Measurements from ENCODE around the gene PAQR3.
"Not testable (repeated sequence)": the region's sequence is repeated elsewhere in the genome, so short reads cannot be mapped to it uniquely, and the experiment has no call there.

PAQR3 gene

DNA sequence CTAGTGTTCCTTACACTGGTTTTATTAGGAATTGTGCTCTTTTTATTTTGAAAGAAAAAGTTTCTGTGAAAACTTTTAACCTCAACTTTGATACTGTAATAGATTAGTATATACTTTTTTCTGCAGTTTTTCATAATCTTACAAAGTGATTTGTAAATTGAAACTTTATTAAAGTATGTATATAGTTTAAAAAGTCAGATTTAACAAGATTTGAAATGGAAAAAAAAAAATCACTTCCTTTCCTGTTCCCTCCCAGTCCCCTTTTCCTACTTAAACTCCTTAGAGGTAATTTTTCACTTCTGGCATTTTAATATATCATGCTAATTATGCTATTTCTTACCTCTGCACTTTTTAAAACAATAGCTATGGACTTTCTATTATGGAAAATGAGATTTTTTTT lies 49.3 kb downstream of the PAQR3 start:
- Histone ChIP-seq H3K4me3 (ENCODE audit: low read depth, low read length) (no peak overlapping the region), H3K27me3 (ENCODE audit: control insufficient read depth, insufficient read depth, low read length) (no peaks in the 10 kb centered on the region), H3K4me1 (ENCODE audit: control insufficient read depth, insufficient read depth, low read length) (no peaks in the 10 kb centered on the region), H3K9ac (ENCODE audit: low read length) (no peak overlapping the region), H3K36me3 (ENCODE audit: control insufficient read depth, insufficient read depth, low read length) (peaks cover 46% of the 10 kb centered on the region), H3K27ac (ENCODE audit: low read depth, low read length) (no peak overlapping the region), H3K9me3 (ENCODE audit: control insufficient read depth, insufficient read depth, low read depth, low read length) (no peaks in the 10 kb centered on the region)

GRCh38 chr4:78885598-78885997 lies 53.6 kb downstream of the PAQR3 start:
- H3K36me3 ChIP-seq (ENCODE audit: control insufficient read depth, insufficient read depth, low read length) = peaks cover 35% of the 10 kb centered on the region
- no peaks in the 10 kb centered on the region for H3K9me3 ChIP-seq (ENCODE audit: control insufficient read depth, insufficient read depth, low read depth, low read length)
- no peak overlapping the region for H3K9ac ChIP-seq (ENCODE audit: low read length)
- H3K27me3 ChIP-seq (ENCODE audit: control insufficient read depth, insufficient read depth, low read length) = no peaks in the 10 kb centered on the region
- no peak overlapping the region for H3K27ac ChIP-seq (ENCODE audit: low read depth, low read length)
- no peaks in the 10 kb centered on the region for H3K4me1 ChIP-seq (ENCODE audit: control insufficient read depth, insufficient read depth, low read length)
- no peak overlapping the region for H3K4me3 ChIP-seq (ENCODE audit: low read depth, low read length)

DNA sequence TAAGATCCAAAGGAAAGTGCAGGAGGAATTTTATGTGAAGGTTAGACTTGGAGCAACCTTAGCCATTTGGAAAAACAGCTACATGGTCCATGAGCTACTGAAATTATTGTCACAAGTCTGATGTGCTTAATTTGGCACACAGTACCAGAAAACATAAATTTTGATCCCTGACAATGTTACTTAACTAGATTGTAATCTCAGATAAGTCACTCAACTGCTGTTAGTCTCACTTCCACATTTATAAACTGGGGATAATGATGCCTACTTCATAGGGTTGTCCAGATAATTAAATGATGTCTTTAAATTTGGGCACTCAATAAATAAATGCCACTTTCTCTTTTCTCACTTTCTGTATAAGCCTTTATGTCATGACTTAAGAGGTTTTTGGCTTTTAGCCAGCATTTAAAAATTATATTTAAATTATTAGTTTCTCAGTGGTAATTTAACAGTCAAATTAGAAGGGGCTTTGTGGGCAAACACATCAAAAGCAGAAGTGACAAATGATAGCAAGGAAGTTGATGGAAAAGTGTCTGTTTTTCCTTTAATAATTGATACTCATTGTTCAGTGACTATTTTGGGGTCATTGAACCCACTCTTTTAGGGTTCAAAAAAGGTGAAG lies 58.3 kb downstream of the PAQR3 start:
- Histone ChIP-seq H3K36me3 (ENCODE audit: control insufficient read depth, insufficient read depth, low read length) (peaks cover 36% of the 10 kb centered on the region), H3K27me3 (ENCODE audit: control insufficient read depth, insufficient read depth, low read length) (no peaks in the 10 kb centered on the region), H3K4me3 (ENCODE audit: low read depth, low read length) (no peak overlapping the region), H3K4me1 (ENCODE audit: control insufficient read depth, insufficient read depth, low read length) (peaks cover 8% of the 10 kb centered on the region), H3K9me3 (ENCODE audit: control insufficient read depth, insufficient read depth, low read depth, low read length) (no peaks in the 10 kb centered on the region), H3K27ac (ENCODE audit: low read depth, low read length) (no peak overlapping the region), H3K9ac (ENCODE audit: low read length) (no peak overlapping the region)

DNA sequence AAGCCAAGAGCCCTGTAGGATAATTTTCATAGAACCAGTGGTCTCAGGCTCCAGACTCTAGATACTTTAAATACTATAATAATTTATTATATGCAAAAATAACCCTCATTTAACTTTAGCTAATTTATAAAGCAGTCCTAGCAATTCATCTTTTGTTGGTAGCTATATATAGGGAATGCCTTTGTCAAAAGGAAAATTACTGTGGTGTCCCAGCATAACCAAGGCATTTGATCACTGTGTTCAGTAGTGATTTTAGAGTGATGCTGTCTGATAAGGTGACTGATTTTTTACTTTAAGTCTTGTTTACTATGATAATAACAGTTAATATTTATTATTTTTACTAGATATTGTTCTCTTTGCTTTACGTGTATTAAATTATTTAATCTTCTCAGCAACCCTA lies 61.2 kb downstream of the PAQR3 start:
- H3K9ac ChIP-seq (ENCODE audit: low read length) = no peak overlapping the region
- H3K27ac ChIP-seq (ENCODE audit: low read depth, low read length) = no peak overlapping the region
- no peaks in the 10 kb centered on the region for H3K27me3 ChIP-seq (ENCODE audit: control insufficient read depth, insufficient read depth, low read length)
- no peak overlapping the region for H3K4me3 ChIP-seq (ENCODE audit: low read depth, low read length)
- H3K9me3 ChIP-seq (ENCODE audit: control insufficient read depth, insufficient read depth, low read depth, low read length) = no peaks in the 10 kb centered on the region
- H3K4me1 ChIP-seq (ENCODE audit: control insufficient read depth, insufficient read depth, low read length) = peaks cover 12% of the 10 kb centered on the region
- H3K36me3 ChIP-seq (ENCODE audit: control insufficient read depth, insufficient read depth, low read length) = peaks cover 41% of the 10 kb centered on the region

DNA sequence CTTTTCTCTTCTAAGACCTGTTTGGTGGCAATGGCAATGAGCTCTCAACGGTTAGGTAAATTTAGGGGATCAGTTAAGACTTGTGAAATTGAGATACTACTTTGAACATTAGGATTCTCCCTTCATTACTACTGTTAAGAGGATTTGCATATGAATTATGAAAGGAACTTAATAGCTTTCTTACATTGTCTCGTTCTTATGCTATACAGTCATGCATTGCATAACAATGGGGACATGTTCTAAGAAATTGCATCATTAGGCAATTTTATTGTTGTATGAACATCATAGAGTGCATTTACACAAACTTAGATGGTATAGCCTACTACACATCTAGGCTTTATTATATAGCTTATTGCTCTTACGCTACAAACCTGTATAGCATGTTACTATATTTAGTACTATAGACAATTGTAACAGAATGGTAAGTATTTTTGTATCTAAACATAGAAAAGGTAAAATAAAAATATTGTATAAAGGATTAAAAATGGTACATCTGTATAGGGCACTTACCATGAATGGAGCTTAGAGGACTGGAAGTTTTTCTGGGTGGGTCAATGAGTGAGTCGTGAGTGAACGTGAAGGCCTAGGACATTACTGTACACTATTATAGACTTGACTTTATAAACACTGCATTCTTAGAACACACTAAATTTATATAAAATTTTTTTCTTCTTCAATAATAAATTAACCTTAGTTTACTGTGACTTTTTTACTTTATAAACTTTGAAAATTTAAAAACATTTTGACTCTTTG lies 62.5 kb downstream of the PAQR3 start:
- Histone ChIP-seq H3K36me3 (ENCODE audit: control insufficient read depth, insufficient read depth, low read length) (peaks cover 52% of the 10 kb centered on the region), H3K9ac (ENCODE audit: low read length) (no peak overlapping the region), H3K4me3 (ENCODE audit: low read depth, low read length) (no peak overlapping the region), H3K27ac (ENCODE audit: low read depth, low read length) (0 out of 2 replicates have a peak overlapping the region, but pooled peaks have one; percentile 35), H3K27me3 (ENCODE audit: control insufficient read depth, insufficient read depth, low read length) (no peaks in the 10 kb centered on the region), H3K9me3 (ENCODE audit: control insufficient read depth, insufficient read depth, low read depth, low read length) (no peaks in the 10 kb centered on the region), H3K4me1 (ENCODE audit: control insufficient read depth, insufficient read depth, low read length) (peaks cover 12% of the 10 kb centered on the region)

- Histone ChIP-seq H3K4me1 (ENCODE audit: control insufficient read depth, insufficient read depth, low read length) (no peaks in the 10 kb centered on the region), H3K4me3 (ENCODE audit: low read depth, low read length) (no peak overlapping the region), H3K36me3 (ENCODE audit: control insufficient read depth, insufficient read depth, low read length) (peaks cover 67% of the 10 kb centered on the region), H3K9ac (ENCODE audit: low read length) (no peak overlapping the region), H3K9me3 (ENCODE audit: control insufficient read depth, insufficient read depth, low read depth, low read length) (no peaks in the 10 kb centered on the region), H3K27ac (ENCODE audit: low read depth, low read length) (no peak overlapping the region), H3K27me3 (ENCODE audit: control insufficient read depth, insufficient read depth, low read length) (no peaks in the 10 kb centered on the region)
Measured at GRCh38 chr4:78870056-78870455, 69.2 kb downstream of the PAQR3 start.

- H3K27me3 ChIP-seq (ENCODE audit: control insufficient read depth, insufficient read depth, low read length); H3K27ac ChIP-seq (ENCODE audit: low read depth, low read length); H3K9ac ChIP-seq (ENCODE audit: low read length); H3K4me3 ChIP-seq (ENCODE audit: low read depth, low read length); H3K4me1 ChIP-seq (ENCODE audit: control insufficient read depth, insufficient read depth, low read length); H3K9me3 ChIP-seq (ENCODE audit: control insufficient read depth, insufficient read depth, low read depth, low read length): not testable (repeated sequence)
- peaks cover 58% of the 10 kb centered on the region for H3K36me3 ChIP-seq (ENCODE audit: control insufficient read depth, insufficient read depth, low read length)
Measured at GRCh38 chr4:78868712-78869111, 70.5 kb downstream of the PAQR3 start.

DNA sequence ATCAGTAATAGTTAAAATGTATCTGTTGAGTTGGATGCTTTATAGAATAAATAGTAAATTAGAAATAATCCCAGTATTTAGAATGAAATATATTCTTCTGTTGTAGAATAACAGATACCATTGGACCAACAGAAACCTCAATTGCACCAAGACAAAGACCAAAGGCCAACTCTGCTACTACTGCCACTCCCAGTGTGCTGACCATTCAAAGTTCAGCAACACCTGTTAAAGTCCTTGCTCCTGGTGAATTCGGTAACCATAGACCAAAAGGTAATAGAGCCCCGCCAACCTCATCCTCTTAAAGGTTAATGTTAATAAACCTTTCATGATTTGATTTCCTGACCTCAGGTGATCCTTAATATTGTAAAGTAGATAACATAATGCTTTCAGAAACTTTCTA lies 73.8 kb downstream of the PAQR3 start:
- Histone ChIP-seq H3K27me3 (ENCODE audit: control insufficient read depth, insufficient read depth, low read length) (no peaks in the 10 kb centered on the region), H3K9ac (ENCODE audit: low read length) (no peak overlapping the region), H3K36me3 (ENCODE audit: control insufficient read depth, insufficient read depth, low read length) (peaks cover 34% of the 10 kb centered on the region), H3K27ac (ENCODE audit: low read depth, low read length) (no peak overlapping the region), H3K4me3 (ENCODE audit: low read depth, low read length) (no peak overlapping the region), H3K9me3 (ENCODE audit: control insufficient read depth, insufficient read depth, low read depth, low read length) (no peaks in the 10 kb centered on the region), H3K4me1 (ENCODE audit: control insufficient read depth, insufficient read depth, low read length) (no peaks in the 10 kb centered on the region)

GRCh38 chr4:78864405-78865024 lies 74.7 kb downstream of the PAQR3 start:
- H3K9me3 ChIP-seq (ENCODE audit: control insufficient read depth, insufficient read depth, low read depth, low read length) = no peaks in the 10 kb centered on the region
- H3K27me3 ChIP-seq (ENCODE audit: control insufficient read depth, insufficient read depth, low read length) = no peaks in the 10 kb centered on the region
- no peak overlapping the region for H3K27ac ChIP-seq (ENCODE audit: low read depth, low read length)
- H3K4me1 ChIP-seq (ENCODE audit: control insufficient read depth, insufficient read depth, low read length) = no peaks in the 10 kb centered on the region
- H3K4me3 ChIP-seq (ENCODE audit: low read depth, low read length) = no peak overlapping the region
- H3K9ac ChIP-seq (ENCODE audit: low read length) = no peak overlapping the region
- H3K36me3 ChIP-seq (ENCODE audit: control insufficient read depth, insufficient read depth, low read length) = peaks cover 41% of the 10 kb centered on the region

DNA sequence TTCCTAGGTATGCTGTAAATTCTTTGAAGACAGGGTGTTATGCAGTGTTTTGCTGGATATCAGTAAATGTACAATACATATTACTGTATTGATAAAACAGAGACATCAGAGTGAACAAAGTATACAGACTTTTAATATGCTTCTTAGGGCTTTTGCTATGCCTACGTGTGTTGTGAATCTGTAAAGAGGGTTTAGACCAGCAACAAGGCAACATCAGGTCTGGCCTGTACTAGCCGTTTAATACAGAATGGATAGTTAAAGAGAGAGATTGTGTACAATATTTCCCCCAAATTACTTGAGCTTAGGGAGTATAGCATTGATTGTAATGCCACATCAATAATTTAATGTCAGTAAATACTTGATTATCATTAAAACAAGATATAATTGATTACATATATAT lies 75.2 kb downstream of the PAQR3 start:
- H3K9ac ChIP-seq (ENCODE audit: low read length) = no peak overlapping the region
- H3K4me1 ChIP-seq (ENCODE audit: control insufficient read depth, insufficient read depth, low read length) = no peaks in the 10 kb centered on the region
- H3K27ac ChIP-seq (ENCODE audit: low read depth, low read length) = no peak overlapping the region
- H3K27me3 ChIP-seq (ENCODE audit: control insufficient read depth, insufficient read depth, low read length) = no peaks in the 10 kb centered on the region
- H3K4me3 ChIP-seq (ENCODE audit: low read depth, low read length) = no peak overlapping the region
- H3K36me3 ChIP-seq (ENCODE audit: control insufficient read depth, insufficient read depth, low read length) = peaks cover 43% of the 10 kb centered on the region
- H3K9me3 ChIP-seq (ENCODE audit: control insufficient read depth, insufficient read depth, low read depth, low read length) = no peaks in the 10 kb centered on the region

DNA sequence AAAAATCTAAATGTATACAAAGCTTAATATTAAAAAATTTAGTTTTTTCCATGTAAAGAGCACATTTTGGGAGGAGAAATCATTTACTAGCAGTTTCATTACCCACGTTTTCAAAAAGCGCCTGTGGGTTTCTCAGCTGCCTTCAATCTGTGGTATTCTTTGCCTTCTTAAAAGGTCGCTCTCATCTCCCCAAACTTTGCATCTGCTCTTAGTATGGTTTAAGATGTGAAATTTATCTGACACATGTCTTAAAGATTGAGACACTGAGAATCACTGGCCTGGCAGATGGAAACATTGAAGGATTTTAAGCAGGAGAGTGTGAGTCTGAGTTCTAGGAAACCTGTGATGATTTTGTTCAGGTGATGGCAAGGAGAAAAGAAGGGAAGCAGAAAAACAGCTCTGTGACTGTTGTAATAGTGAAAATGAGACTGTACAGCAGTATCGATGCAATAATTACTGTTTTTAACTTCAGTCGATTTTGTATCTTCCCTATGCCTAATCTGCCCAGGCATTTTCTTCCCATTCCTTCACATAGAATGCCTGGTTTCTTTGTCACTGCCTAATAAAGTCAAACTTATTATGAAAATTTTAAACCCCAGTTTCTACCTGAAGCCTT lies 75.9 kb downstream of the PAQR3 start:
- Histone ChIP-seq H3K9ac (ENCODE audit: low read length) (no peak overlapping the region), H3K27me3 (ENCODE audit: control insufficient read depth, insufficient read depth, low read length) (no peaks in the 10 kb centered on the region), H3K36me3 (ENCODE audit: control insufficient read depth, insufficient read depth, low read length) (peaks cover 40% of the 10 kb centered on the region), H3K4me1 (ENCODE audit: control insufficient read depth, insufficient read depth, low read length) (no peaks in the 10 kb centered on the region), H3K4me3 (ENCODE audit: low read depth, low read length) (no peak overlapping the region), H3K9me3 (ENCODE audit: control insufficient read depth, insufficient read depth, low read depth, low read length) (no peaks in the 10 kb centered on the region), H3K27ac (ENCODE audit: low read depth, low read length) (no peak overlapping the region)
